ENCODE results near the gene FLOT1.
"Not testable (repeated sequence)": the region's sequence is repeated elsewhere in the genome, so short reads cannot be mapped to it uniquely, and the experiment has no call there.

Gene FLOT1

GRCh38 chr6:30760549-30760948 lies 18.1 kb upstream of the FLOT1 start:
- in situ Hi-C loops (cut with HindIII; ENCODE audit: low pct_ligation_motif_present, low sequenced_read_pairs) = no loop called here
- peak overlapping the region; percentile 99 for H3K27ac ChIP-seq

DNA sequence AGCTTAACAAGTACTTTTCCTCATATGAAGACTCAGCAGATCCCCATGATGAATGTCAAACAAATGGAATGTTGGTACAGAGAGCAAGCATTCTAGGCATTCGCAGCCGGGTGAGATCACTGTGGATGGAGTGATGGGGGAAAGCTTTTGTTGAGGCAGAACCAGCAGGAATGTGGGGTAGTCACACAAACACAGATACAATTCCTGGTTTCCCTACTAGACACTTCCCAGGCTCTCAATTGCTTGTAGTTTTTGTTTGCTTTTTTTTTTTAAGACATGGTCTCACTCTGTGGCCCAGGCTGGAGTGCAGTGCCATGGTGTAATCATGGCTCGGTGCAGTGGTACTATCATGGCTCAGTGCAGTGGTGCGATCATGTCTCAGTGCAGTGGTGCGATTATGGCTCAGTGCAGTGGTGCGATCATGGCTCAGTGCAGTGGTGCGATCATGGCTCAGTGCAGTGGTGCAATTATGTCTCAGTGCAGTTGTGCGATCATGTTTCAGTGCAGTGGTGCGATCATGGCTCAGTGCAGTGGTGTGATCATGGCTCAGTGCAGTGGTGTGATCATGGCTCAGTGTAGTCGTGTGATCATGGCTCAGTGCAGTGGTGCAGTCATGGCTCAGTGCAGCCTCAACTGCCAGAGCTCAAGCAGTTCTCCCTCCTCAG lies 17.2 kb upstream of the FLOT1 start:
- H3K4me3 ChIP-seq (ENCODE audit: low read depth, low read length) = no peak overlapping the region
- no peaks in the 10 kb centered on the region for H3K27me3 ChIP-seq (replicated peaks)
- peak; percentile 98 for DNase-seq
- no peaks in the 10 kb centered on the region for H3K36me3 ChIP-seq (replicated peaks)
- in situ Hi-C loops (cut with HindIII; ENCODE audit: low pct_ligation_motif_present, low sequenced_read_pairs) = no loop called here
- H3K27ac ChIP-seq = peak overlapping the region; percentile 99
- TF ChIP-seq, protein P1, sequence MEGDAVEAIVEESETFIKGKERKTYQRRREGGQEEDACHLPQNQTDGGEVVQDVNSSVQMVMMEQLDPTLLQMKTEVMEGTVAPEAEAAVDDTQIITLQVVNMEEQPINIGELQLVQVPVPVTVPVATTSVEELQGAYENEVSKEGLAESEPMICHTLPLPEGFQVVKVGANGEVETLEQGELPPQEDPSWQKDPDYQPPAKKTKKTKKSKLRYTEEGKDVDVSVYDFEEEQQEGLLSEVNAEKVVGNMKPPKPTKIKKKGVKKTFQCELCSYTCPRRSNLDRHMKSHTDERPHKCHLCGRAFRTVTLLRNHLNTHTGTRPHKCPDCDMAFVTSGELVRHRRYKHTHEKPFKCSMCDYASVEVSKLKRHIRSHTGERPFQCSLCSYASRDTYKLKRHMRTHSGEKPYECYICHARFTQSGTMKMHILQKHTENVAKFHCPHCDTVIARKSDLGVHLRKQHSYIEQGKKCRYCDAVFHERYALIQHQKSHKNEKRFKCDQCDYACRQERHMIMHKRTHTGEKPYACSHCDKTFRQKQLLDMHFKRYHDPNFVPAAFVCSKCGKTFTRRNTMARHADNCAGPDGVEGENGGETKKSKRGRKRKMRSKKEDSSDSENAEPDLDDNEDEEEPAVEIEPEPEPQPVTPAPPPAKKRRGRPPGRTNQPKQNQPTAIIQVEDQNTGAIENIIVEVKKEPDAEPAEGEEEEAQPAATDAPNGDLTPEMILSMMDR (IDR thresholded peaks at IDR 0.05; ENCODE audit: low read depth, low read length, missing control alignments) = no peak

More at GRCh38 chr6:30760549-30760948, 18.1 kb upstream of the FLOT1 start:
- Histone ChIP-seq H3K36me3 (replicated peaks) (no peaks in the 10 kb centered on the region), H3K27me3 (replicated peaks) (no peaks in the 10 kb centered on the region), H3K4me3 (ENCODE audit: low read depth, low read length) (no peak overlapping the region)
- TF ChIP-seq, protein P1 (IDR thresholded peaks at IDR 0.05; ENCODE audit: low read depth, low read length, missing control alignments) = no peak
- no peak for DNase-seq

DNA sequence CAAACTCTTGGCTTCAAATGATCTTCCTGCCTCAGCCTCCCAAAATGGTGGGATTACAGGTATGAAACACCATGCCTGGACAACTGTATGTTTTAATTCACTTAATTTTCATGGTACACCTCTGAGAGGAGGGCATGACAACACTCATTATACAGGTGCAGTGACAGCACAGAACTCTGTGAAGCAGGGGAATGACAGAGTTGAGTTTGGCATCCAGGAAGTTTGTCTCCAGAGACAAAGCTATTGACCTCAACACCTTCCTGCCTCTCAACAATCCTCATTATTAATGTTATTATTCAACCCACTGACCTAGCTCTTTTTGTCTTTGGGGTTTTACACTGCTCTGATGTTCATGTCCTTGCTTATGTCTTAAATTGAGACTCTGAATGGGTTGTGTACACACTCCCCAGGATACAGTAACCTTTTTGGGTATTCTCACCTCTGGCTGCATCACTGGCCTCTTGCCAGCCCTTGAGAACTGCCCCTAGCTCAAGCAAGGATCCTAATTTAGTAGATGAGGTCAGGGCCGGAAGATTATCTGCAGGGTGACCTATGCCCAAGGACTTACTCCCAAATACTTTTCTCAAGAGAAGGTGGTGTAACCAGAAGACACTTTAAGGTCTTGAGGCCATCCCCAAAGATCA lies 14.9 kb upstream of the FLOT1 start:
- Histone ChIP-seq H3K36me3 (replicated peaks) (no peaks in the 10 kb centered on the region), H3K4me3 (ENCODE audit: low read depth, low read length) (no peak overlapping the region), H3K27me3 (replicated peaks) (no peaks in the 10 kb centered on the region), H3K27ac (no peak overlapping the region)
- in situ Hi-C loops (cut with HindIII; ENCODE audit: low pct_ligation_motif_present, low sequenced_read_pairs) = no loop called here
- DNase-seq = no peak
- TF ChIP-seq, protein P1 (IDR thresholded peaks at IDR 0.05; ENCODE audit: low read depth, low read length, missing control alignments) = no peak

DNA sequence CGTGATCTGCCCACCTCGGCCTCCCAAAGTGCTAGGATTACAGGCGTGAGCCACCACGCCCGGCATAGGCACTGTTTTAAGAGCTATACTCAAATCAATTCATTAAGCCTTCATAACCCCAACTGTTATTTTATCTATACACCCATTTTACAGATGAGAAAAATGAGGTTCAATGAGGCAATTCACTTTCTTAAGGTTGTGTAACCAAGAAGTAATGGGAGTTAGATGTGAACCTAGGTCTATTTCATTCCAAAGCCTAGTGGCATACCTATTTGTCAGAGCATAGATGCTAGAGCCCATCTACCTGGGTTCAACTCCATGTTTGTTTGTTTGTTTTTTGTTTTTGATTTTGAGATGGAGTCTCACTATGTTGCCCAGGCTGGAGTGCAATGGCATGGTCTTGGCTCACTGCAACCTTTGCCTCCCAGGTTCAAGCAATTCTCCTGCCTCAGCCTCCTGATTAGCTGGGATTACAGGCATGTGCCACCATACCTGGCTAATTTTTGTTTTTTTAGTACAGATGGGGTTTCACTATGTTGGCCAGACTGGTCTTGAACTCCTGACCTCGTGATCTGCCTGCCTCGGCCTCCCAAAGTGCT lies 14.0 kb upstream of the FLOT1 start:
- in situ Hi-C loops (cut with HindIII; ENCODE audit: low pct_ligation_motif_present, low sequenced_read_pairs); DNase-seq; H3K4me3 ChIP-seq (ENCODE audit: low read depth, low read length); H3K27ac ChIP-seq; H3K27me3 ChIP-seq (replicated peaks); H3K36me3 ChIP-seq (replicated peaks): not testable (repeated sequence)

GRCh38 chr6:30754631-30755030 lies 12.1 kb upstream of the FLOT1 start:
- in situ Hi-C loops (cut with HindIII; ENCODE audit: low pct_ligation_motif_present, low sequenced_read_pairs) = no loop called here
- no peaks in the 10 kb centered on the region for H3K36me3 ChIP-seq (replicated peaks)
- TF ChIP-seq, protein P1 (IDR thresholded peaks at IDR 0.05; ENCODE audit: low read depth, low read length, missing control alignments) = no peak
- H3K4me3 ChIP-seq (ENCODE audit: low read depth, low read length) = no peak overlapping the region
- peak overlapping the region; percentile 99 for H3K27ac ChIP-seq
- H3K27me3 ChIP-seq (replicated peaks) = no peaks in the 10 kb centered on the region
- no peak for DNase-seq

- DNase-seq = peak; percentile 100
- peak overlapping the region; percentile 99 for H3K27ac ChIP-seq
- TF ChIP-seq, protein P1 (IDR thresholded peaks at IDR 0.05; ENCODE audit: low read depth, low read length, missing control alignments) = peak; percentile 28
- in situ Hi-C loops (cut with HindIII; ENCODE audit: low pct_ligation_motif_present, low sequenced_read_pairs) = no loop called here
- H3K36me3 ChIP-seq (replicated peaks) = no peaks in the 10 kb centered on the region
- H3K4me3 ChIP-seq (ENCODE audit: low read depth, low read length) = no peak overlapping the region
- H3K27me3 ChIP-seq (replicated peaks) = no peaks in the 10 kb centered on the region
Measured at GRCh38 chr6:30752157-30752927, 9.9 kb upstream of the FLOT1 start.

All from brain microvascular endothelial cell (primary cell).